Muscle layer of duodenum (tissue), 2 donors: ENCODE data around the gene HSF5.

Experiments
- H3K27ac ChIP-seq: one replicate; pipeline ENCODE4 v1.7.0; 2013; ENCODE audit warnings: mild to moderate bottlenecking, low read length
- H3K27me3 ChIP-seq: one replicate; pipeline ENCODE4 v1.7.0; 2013; ENCODE audit warnings: low read depth, mild to moderate bottlenecking, control low read depth, low read length
- H3K36me3 ChIP-seq, 2 donors: one replicate each; pipeline ENCODE4 v1.7.0; 2013; ENCODE audit warnings: low read length in 2 of 2, control low read depth in 1 of 2, mild to moderate bottlenecking in 1 of 2; ENCODE audit not compliant: insufficient read depth in 2 of 2, control insufficient read depth in 1 of 2
- H3K4me1 ChIP-seq, 2 donors: one replicate each; pipeline ENCODE4 v1.7.0; 2013; ENCODE audit warnings: low read length in 2 of 2, mild to moderate bottlenecking in 2 of 2, control low read depth in 1 of 2, moderate library complexity in 1 of 2; ENCODE audit not compliant: insufficient read depth in 2 of 2, control insufficient read depth in 1 of 2
- H3K4me3 ChIP-seq, 2 donors: one replicate each; pipeline ENCODE4 v1.7.0; 2013; ENCODE audit warnings: low read length in 2 of 2, low read depth in 1 of 2, mild to moderate bottlenecking in 1 of 2
- H3K9me3 ChIP-seq, 2 donors: one replicate each; pipeline ENCODE4 v1.7.0; 2013; ENCODE audit warnings: low read length in 2 of 2, control low read depth in 1 of 2, mild to moderate bottlenecking in 1 of 2; ENCODE audit not compliant: control insufficient read depth in 1 of 2
- donor health status: healthy.

Gene HSF5

GRCh38 chr17:58470356-58470755, 17.9 kb downstream of the HSF5 start:
- H3K9me3 ChIP-seq, result no peaks in the 10 kb centered on the region
- no peak overlapping the region for H3K4me3 ChIP-seq
- H3K27me3 ChIP-seq, result no peaks in the 10 kb centered on the region
- H3K4me1 ChIP-seq, result no peaks in the 10 kb centered on the region
- no peaks in the 10 kb centered on the region for H3K36me3 ChIP-seq
- no peak overlapping the region for H3K27ac ChIP-seq

GRCh38 chr17:58468944-58469343, 19.3 kb downstream of the HSF5 start:
- no peaks in the 10 kb centered on the region for H3K27me3 ChIP-seq
- no peaks in the 10 kb centered on the region for H3K36me3 ChIP-seq
- H3K4me3 ChIP-seq, result no peak overlapping the region
- no peak overlapping the region for H3K27ac ChIP-seq
- H3K9me3 ChIP-seq, result no peaks in the 10 kb centered on the region
- no peaks in the 10 kb centered on the region for H3K4me1 ChIP-seq

GRCh38 chr17:58455491-58455890, 32.7 kb downstream of the HSF5 start:
- no peaks in the 10 kb centered on the region for H3K9me3 ChIP-seq
- H3K4me3 ChIP-seq, result no peak overlapping the region
- H3K36me3 ChIP-seq, result no peaks in the 10 kb centered on the region
- no peaks in the 10 kb centered on the region for H3K4me1 ChIP-seq
- H3K27me3 ChIP-seq, result no peaks in the 10 kb centered on the region
- no peak overlapping the region for H3K27ac ChIP-seq

GRCh38 chr17:58452738-58453137, 35.5 kb downstream of the HSF5 start:
- no peaks in the 10 kb centered on the region for H3K4me1 ChIP-seq
- H3K9me3 ChIP-seq, result no peaks in the 10 kb centered on the region
- H3K27ac ChIP-seq, result no peak overlapping the region

GRCh38 chr17:58447039-58447975, 40.9 kb downstream of the HSF5 start:
- Histone ChIP-seq H3K27me3 (no peaks in the 10 kb centered on the region), H3K27ac (no peak overlapping the region), H3K4me1 (no peaks in the 10 kb centered on the region)

More at GRCh38 chr17:58452738-58453137, 35.5 kb downstream of the HSF5 start:
- Histone ChIP-seq H3K36me3 (no peaks in the 10 kb centered on the region), H3K27me3 (no peaks in the 10 kb centered on the region), H3K4me3 (no peak overlapping the region)

GRCh38 chr17:58446086-58446485, 42.1 kb downstream of the HSF5 start:
- Histone ChIP-seq H3K4me3 (no peak overlapping the region), H3K36me3 (no peaks in the 10 kb centered on the region), H3K27ac (no peak overlapping the region), H3K9me3 (no peaks in the 10 kb centered on the region), H3K27me3 (no peaks in the 10 kb centered on the region), H3K4me1 (no peaks in the 10 kb centered on the region)

More at GRCh38 chr17:58447039-58447975, 40.9 kb downstream of the HSF5 start:
- Histone ChIP-seq H3K4me3 (no peak overlapping the region), H3K36me3 (no peaks in the 10 kb centered on the region), H3K9me3 (no peaks in the 10 kb centered on the region)

- H3K9me3 ChIP-seq, result no peaks in the 10 kb centered on the region
- no peak overlapping the region for H3K27ac ChIP-seq
- H3K27me3 ChIP-seq, result no peaks in the 10 kb centered on the region
- no peaks in the 10 kb centered on the region for H3K4me1 ChIP-seq
- no peak overlapping the region for H3K4me3 ChIP-seq
- H3K36me3 ChIP-seq, result no peaks in the 10 kb centered on the region
Measured at GRCh38 chr17:58436805-58437239, 51.4 kb downstream of the HSF5 start.

GRCh38 chr17:58436245-58436644, 52.0 kb downstream of the HSF5 start:
- H3K4me1 ChIP-seq, result no peaks in the 10 kb centered on the region

GRCh38 chr17:58432806-58433573, 55.2 kb downstream of the HSF5 start:
- H3K27me3 ChIP-seq, result no peaks in the 10 kb centered on the region
- no peaks in the 10 kb centered on the region for H3K9me3 ChIP-seq
- H3K36me3 ChIP-seq, result no peaks in the 10 kb centered on the region
- H3K27ac ChIP-seq, result no peak overlapping the region
- H3K4me1 ChIP-seq, result no peaks in the 10 kb centered on the region
- H3K4me3 ChIP-seq, result no peak overlapping the region

More at GRCh38 chr17:58436245-58436644, 52.0 kb downstream of the HSF5 start:
- Histone ChIP-seq H3K9me3 (no peaks in the 10 kb centered on the region), H3K27me3 (no peaks in the 10 kb centered on the region), H3K4me3 (no peak overlapping the region), H3K27ac (no peak overlapping the region), H3K36me3 (no peaks in the 10 kb centered on the region)

- H3K4me1 ChIP-seq, result no peaks in the 10 kb centered on the region
- H3K36me3 ChIP-seq, result no peaks in the 10 kb centered on the region
- no peaks in the 10 kb centered on the region for H3K27me3 ChIP-seq
- H3K4me3 ChIP-seq, result no peak overlapping the region
- no peak overlapping the region for H3K27ac ChIP-seq
- H3K9me3 ChIP-seq, result no peaks in the 10 kb centered on the region
Measured at GRCh38 chr17:58427807-58428206, 60.4 kb downstream of the HSF5 start.

GRCh38 chr17:58421711-58422110, 66.5 kb downstream of the HSF5 start:
- no peak overlapping the region for H3K4me3 ChIP-seq
- no peaks in the 10 kb centered on the region for H3K27me3 ChIP-seq

More at GRCh38 chr17:58421711-58422110, 66.5 kb downstream of the HSF5 start:
- Histone ChIP-seq H3K9me3 (no peaks in the 10 kb centered on the region), H3K4me1 (no peaks in the 10 kb centered on the region), H3K36me3 (no peaks in the 10 kb centered on the region), H3K27ac (no peak overlapping the region)
